ENCODE results near the gene SERPIND1.

SERPIND1 gene

GRCh38 chr22:20788627-20789344, 14.9 kb downstream of the SERPIND1 start:
- ATAC-seq = no peak
- Mint-ChIP-seq H3K4me3 (no peak overlapping the region), H3K36me3 (peaks cover 38% of the 10 kb centered on the region), H3K9me3 (no peaks in the 10 kb centered on the region), H3K4me1 (peaks cover 14% of the 10 kb centered on the region), H3K27me3 (no peaks in the 10 kb centered on the region), H3K27ac (no peak overlapping the region)

GRCh38 chr22:20792221-20792965, 18.5 kb downstream of the SERPIND1 start:
- H3K9me3 Mint-ChIP-seq = no peaks in the 10 kb centered on the region
- H3K36me3 Mint-ChIP-seq = peaks cover 60% of the 10 kb centered on the region
- no peak overlapping the region for H3K4me3 Mint-ChIP-seq
- ATAC-seq = no peak
- no peaks in the 10 kb centered on the region for H3K4me1 Mint-ChIP-seq
- no peak overlapping the region for H3K27ac Mint-ChIP-seq
- H3K27me3 Mint-ChIP-seq = no peaks in the 10 kb centered on the region

- peaks cover 68% of the 10 kb centered on the region for H3K36me3 Mint-ChIP-seq
- ATAC-seq = no peak
- H3K4me1 Mint-ChIP-seq = no peaks in the 10 kb centered on the region
- H3K4me3 Mint-ChIP-seq = no peak overlapping the region
- H3K9me3 Mint-ChIP-seq = no peaks in the 10 kb centered on the region
- H3K27ac Mint-ChIP-seq = no peak overlapping the region
- H3K27me3 Mint-ChIP-seq = no peaks in the 10 kb centered on the region
These were observed 19.2 kb downstream of the SERPIND1 start for GRCh38 chr22:20792966-20793728.

- Mint-ChIP-seq H3K9me3 (no peaks in the 10 kb centered on the region), H3K4me3 (no peak overlapping the region), H3K27me3 (no peaks in the 10 kb centered on the region), H3K4me1 (no peaks in the 10 kb centered on the region), H3K36me3 (peaks cover 69% of the 10 kb centered on the region), H3K27ac (no peak overlapping the region)
- no peak for ATAC-seq
These were observed 20.1 kb downstream of the SERPIND1 start for GRCh38 chr22:20793748-20794649.

GRCh38 chr22:20794650-20795413, 20.9 kb downstream of the SERPIND1 start:
- H3K9me3 Mint-ChIP-seq = no peaks in the 10 kb centered on the region
- no peaks in the 10 kb centered on the region for H3K4me1 Mint-ChIP-seq
- ATAC-seq = no peak
- no peak overlapping the region for H3K4me3 Mint-ChIP-seq
- no peaks in the 10 kb centered on the region for H3K27me3 Mint-ChIP-seq
- H3K36me3 Mint-ChIP-seq = peaks cover 78% of the 10 kb centered on the region
- H3K27ac Mint-ChIP-seq = no peak overlapping the region

- Mint-ChIP-seq H3K27ac (no peak overlapping the region), H3K36me3 (peaks cover 75% of the 10 kb centered on the region), H3K27me3 (no peaks in the 10 kb centered on the region), H3K9me3 (no peaks in the 10 kb centered on the region), H3K4me1 (no peaks in the 10 kb centered on the region), H3K4me3 (no peak overlapping the region)
- no peak for ATAC-seq
These were observed 22.8 kb downstream of the SERPIND1 start for GRCh38 chr22:20796731-20797130.

- Mint-ChIP-seq H3K27ac (no peak overlapping the region), H3K9me3 (no peaks in the 10 kb centered on the region), H3K27me3 (no peaks in the 10 kb centered on the region), H3K4me3 (no peak overlapping the region), H3K36me3 (peaks cover 78% of the 10 kb centered on the region), H3K4me1 (no peaks in the 10 kb centered on the region)
- no peak for ATAC-seq
These were observed 24.3 kb downstream of the SERPIND1 start for GRCh38 chr22:20798218-20798617.

GRCh38 chr22:20798974-20799373, 25.1 kb downstream of the SERPIND1 start:
- ATAC-seq = no peak
- Mint-ChIP-seq H3K4me3 (no peak overlapping the region), H3K27me3 (no peaks in the 10 kb centered on the region), H3K36me3 (peaks cover 85% of the 10 kb centered on the region), H3K4me1 (no peaks in the 10 kb centered on the region), H3K9me3 (no peaks in the 10 kb centered on the region), H3K27ac (no peak overlapping the region)

- no peaks in the 10 kb centered on the region for H3K27me3 Mint-ChIP-seq
- H3K4me1 Mint-ChIP-seq = no peaks in the 10 kb centered on the region
- H3K4me3 Mint-ChIP-seq = no peak overlapping the region
- no peak overlapping the region for H3K27ac Mint-ChIP-seq
- peaks cover 87% of the 10 kb centered on the region for H3K36me3 Mint-ChIP-seq
- no peaks in the 10 kb centered on the region for H3K9me3 Mint-ChIP-seq
- ATAC-seq = no peak
These were observed 25.5 kb downstream of the SERPIND1 start for GRCh38 chr22:20799449-20799848.

GRCh38 chr22:20802452-20802851, 28.5 kb downstream of the SERPIND1 start:
- Mint-ChIP-seq H3K4me3 (no peak overlapping the region), H3K4me1 (no peaks in the 10 kb centered on the region), H3K27ac (no peak overlapping the region), H3K9me3 (no peaks in the 10 kb centered on the region), H3K36me3 (peaks cover 80% of the 10 kb centered on the region), H3K27me3 (no peaks in the 10 kb centered on the region)
- ATAC-seq = no peak

- Mint-ChIP-seq H3K27me3 (no peaks in the 10 kb centered on the region), H3K36me3 (peaks cover 79% of the 10 kb centered on the region), H3K4me3 (no peak overlapping the region), H3K4me1 (no peaks in the 10 kb centered on the region), H3K9me3 (no peaks in the 10 kb centered on the region), H3K27ac (no peak overlapping the region)
- no peak for ATAC-seq
These were observed 29.1 kb downstream of the SERPIND1 start for GRCh38 chr22:20802922-20803553.

- Mint-ChIP-seq H3K36me3 (peaks cover 75% of the 10 kb centered on the region), H3K27me3 (no peaks in the 10 kb centered on the region), H3K9me3 (no peaks in the 10 kb centered on the region), H3K4me3 (no peak overlapping the region), H3K4me1 (peaks cover 4% of the 10 kb centered on the region), H3K27ac (no peak overlapping the region)
- ATAC-seq = no peak
These were observed 29.9 kb downstream of the SERPIND1 start for GRCh38 chr22:20803696-20804324.

- Mint-ChIP-seq H3K27ac (no peak overlapping the region), H3K4me1 (peaks cover 10% of the 10 kb centered on the region), H3K27me3 (no peaks in the 10 kb centered on the region), H3K4me3 (no peak overlapping the region), H3K36me3 (peaks cover 73% of the 10 kb centered on the region), H3K9me3 (no peaks in the 10 kb centered on the region)
- ATAC-seq = no peak
These were observed 30.7 kb downstream of the SERPIND1 start for GRCh38 chr22:20804650-20805049.
